Measurements from ENCODE around the gene CYP2J2. TPM values are rescaled to one million over a fixed set of nuclear protein-coding genes. Genes with fewer than 3 reads are reported as not detected.

The CYP2J2 gene
- total RNA-seq, 2 donors from 2014 or later, result 100 to 243 TPM

DNA sequence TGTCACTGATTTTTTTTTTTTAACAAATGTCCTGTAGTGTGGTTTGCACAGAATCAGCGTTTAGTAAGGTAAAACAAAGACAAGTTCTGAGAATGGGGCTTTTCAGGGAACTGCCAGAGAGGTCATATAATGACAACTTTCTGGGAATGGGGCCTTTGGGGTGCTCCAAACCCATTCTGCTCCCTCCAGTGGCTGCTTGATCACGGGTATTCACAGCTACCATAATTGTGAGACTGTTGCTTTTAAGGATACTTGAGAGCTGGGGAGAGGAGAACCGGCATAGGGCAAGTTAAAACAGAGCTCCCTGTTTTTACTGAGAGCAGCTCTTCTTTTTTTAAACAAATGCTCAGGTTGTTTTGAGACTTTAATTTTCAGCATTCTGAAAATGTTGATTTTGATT lies 48.2 kb downstream of the CYP2J2 start:
- Histone ChIP-seq H3K9me3 (peaks cover 0 to 13% of the 10 kb centered on the region in 2 donors), H3K4me3 (no peak overlapping the region), H3K36me3 (no peaks in the 10 kb centered on the region), H3K4me1 (peaks cover 0 to 3% of the 10 kb centered on the region in 2 donors), H3K27me3 (no peaks in the 10 kb centered on the region), H3K27ac (no peak overlapping the region)
- TF ChIP-seq, protein P1, sequence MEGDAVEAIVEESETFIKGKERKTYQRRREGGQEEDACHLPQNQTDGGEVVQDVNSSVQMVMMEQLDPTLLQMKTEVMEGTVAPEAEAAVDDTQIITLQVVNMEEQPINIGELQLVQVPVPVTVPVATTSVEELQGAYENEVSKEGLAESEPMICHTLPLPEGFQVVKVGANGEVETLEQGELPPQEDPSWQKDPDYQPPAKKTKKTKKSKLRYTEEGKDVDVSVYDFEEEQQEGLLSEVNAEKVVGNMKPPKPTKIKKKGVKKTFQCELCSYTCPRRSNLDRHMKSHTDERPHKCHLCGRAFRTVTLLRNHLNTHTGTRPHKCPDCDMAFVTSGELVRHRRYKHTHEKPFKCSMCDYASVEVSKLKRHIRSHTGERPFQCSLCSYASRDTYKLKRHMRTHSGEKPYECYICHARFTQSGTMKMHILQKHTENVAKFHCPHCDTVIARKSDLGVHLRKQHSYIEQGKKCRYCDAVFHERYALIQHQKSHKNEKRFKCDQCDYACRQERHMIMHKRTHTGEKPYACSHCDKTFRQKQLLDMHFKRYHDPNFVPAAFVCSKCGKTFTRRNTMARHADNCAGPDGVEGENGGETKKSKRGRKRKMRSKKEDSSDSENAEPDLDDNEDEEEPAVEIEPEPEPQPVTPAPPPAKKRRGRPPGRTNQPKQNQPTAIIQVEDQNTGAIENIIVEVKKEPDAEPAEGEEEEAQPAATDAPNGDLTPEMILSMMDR (IDR thresholded peaks at IDR 0.05), result no peak
- no peak for DNase-seq (ENCODE audit: low spot score)

GRCh38 chr1:59877108-59877682 lies 49.4 kb downstream of the CYP2J2 start:
- no peak overlapping the region for H3K27ac ChIP-seq
- TF ChIP-seq, protein P1 (IDR thresholded peaks at IDR 0.05), result no peak

DNA sequence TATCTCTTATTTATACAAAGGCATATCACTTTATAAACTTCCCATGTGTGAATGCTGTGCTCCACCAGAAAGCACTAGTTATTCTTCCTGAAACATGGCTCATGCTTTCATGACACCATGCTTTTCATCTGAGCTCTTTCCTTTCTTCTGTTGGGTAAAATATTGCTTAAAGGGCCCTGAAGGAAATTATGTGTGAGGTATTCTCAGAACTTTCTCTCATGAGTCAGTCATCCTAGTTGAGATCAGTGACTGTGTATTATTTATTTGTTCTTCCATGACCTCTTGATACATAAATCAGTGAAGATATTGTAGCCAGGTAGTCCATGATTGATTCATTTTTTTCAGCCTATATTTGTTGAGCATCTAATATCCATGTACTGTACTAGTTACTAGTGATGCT lies 54.8 kb downstream of the CYP2J2 start:
- Histone ChIP-seq H3K4me3 (no peak overlapping the region), H3K27me3 (no peaks in the 10 kb centered on the region), H3K9me3 (no peaks in the 10 kb centered on the region), H3K36me3 (no peaks in the 10 kb centered on the region), H3K4me1 (no peaks in the 10 kb centered on the region), H3K27ac (no peak overlapping the region)
- DNase-seq (ENCODE audit: low spot score), result no peak
- TF ChIP-seq, protein P1 (IDR thresholded peaks at IDR 0.05), result no peak

More at GRCh38 chr1:59877108-59877682, 49.4 kb downstream of the CYP2J2 start:
- Histone ChIP-seq H3K36me3 (no peaks in the 10 kb centered on the region), H3K27me3 (no peaks in the 10 kb centered on the region), H3K4me1 (peaks cover 0 to 3% of the 10 kb centered on the region in 2 donors), H3K4me3 (no peak overlapping the region), H3K9me3 (peaks cover 0 to 13% of the 10 kb centered on the region in 2 donors)
- no peak for DNase-seq (ENCODE audit: low spot score)

DNA sequence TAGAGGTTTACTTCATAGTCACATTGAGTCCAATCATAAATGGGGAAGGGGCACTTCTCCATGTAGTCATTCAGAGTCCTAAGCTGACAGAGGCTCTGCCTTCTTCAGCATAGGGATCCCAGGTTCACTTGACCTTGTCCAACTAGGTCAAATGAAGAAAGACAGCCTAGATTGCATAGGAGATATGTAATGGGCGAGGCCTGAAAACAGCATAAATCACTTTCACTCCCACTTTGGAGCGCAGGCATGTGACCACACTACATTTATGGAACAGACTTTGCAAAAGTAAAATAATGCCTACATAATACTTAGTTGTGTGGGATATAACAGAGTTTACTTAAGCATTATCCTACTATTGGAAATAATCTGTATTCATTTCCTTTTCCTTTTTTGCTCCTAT lies 60.1 kb downstream of the CYP2J2 start:
- Histone ChIP-seq H3K36me3 (no peaks in the 10 kb centered on the region), H3K27me3 (no peaks in the 10 kb centered on the region), H3K4me3 (no peak overlapping the region), H3K9me3 (no peaks in the 10 kb centered on the region), H3K4me1 (no peaks in the 10 kb centered on the region), H3K27ac (no peak overlapping the region)
- TF ChIP-seq, protein P1 (IDR thresholded peaks at IDR 0.05), result no peak
- no peak for DNase-seq (ENCODE audit: low spot score)

DNA sequence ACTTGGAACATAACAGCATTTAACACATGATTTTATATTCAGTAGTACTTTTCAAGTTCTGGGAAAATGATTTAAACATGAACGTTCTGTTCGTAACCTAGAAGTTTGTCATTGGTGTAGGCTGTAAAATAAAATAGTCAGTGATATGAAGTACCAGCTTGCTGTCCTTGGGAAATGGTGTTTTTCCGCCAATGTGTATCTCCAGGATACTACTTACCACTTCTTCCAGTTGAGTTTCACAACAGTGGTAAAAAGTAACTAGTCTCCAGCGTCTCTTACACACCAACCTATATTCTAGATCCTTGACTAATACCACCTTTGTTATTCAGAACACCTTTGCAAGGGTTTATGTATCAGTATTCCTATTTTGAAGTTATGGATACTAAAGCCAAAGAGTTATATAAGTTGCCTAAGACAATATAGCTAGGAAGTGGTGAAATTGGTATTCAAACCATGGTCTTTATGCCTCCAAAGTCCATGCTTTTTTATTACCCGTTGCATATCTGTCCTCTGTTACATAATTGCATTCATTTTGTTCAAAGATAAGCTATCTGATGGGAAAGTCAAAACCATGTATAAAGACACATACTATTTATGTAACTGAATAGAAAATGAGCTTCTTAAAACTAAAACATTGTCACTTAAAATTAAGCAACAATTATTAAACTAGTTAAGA lies 68.8 kb downstream of the CYP2J2 start:
- Histone ChIP-seq H3K27me3 (no peaks in the 10 kb centered on the region), H3K4me1 (peaks cover 0 to 7% of the 10 kb centered on the region in 2 donors), H3K36me3 (no peaks in the 10 kb centered on the region), H3K4me3 (no peak overlapping the region), H3K9me3 (no peaks in the 10 kb centered on the region), H3K27ac (peak overlapping the region in 1 of 2 donors; percentile 65)
- DNase-seq (ENCODE audit: low spot score), result no peak
- TF ChIP-seq, protein P1 (IDR thresholded peaks at IDR 0.05), result no peak

Data from right atrium auricular region (tissue), 2 donors.